Glomerular visceral epithelial cell (primary cell): ENCODE data around the gene GNAL.
A peak's percentile ranks its signal among the peaks of the same experiment; 100 is the strongest.
"Not testable (repeated sequence)": the region's sequence is repeated elsewhere in the genome, so short reads cannot be mapped to it uniquely, and the experiment has no call there.

Experiments
- DNase-seq: peaks from one replicate; pipeline ENCODE4 v3.0.0-alpha.2; 2016; ENCODE audit errors: extremely low spot score

GNAL gene

GRCh38 chr18:11669271-11669947, 19.7 kb upstream of the GNAL start:
- DNase-seq, result no peak

- DNase-seq, result no peak
Measured at GRCh38 chr18:11669948-11670275, 19.2 kb upstream of the GNAL start.

- DNase-seq, result no peak
Measured at GRCh38 chr18:11671156-11671555, 17.9 kb upstream of the GNAL start.

GRCh38 chr18:11672198-11672597, 16.9 kb upstream of the GNAL start:
- no peak for DNase-seq

DNA sequence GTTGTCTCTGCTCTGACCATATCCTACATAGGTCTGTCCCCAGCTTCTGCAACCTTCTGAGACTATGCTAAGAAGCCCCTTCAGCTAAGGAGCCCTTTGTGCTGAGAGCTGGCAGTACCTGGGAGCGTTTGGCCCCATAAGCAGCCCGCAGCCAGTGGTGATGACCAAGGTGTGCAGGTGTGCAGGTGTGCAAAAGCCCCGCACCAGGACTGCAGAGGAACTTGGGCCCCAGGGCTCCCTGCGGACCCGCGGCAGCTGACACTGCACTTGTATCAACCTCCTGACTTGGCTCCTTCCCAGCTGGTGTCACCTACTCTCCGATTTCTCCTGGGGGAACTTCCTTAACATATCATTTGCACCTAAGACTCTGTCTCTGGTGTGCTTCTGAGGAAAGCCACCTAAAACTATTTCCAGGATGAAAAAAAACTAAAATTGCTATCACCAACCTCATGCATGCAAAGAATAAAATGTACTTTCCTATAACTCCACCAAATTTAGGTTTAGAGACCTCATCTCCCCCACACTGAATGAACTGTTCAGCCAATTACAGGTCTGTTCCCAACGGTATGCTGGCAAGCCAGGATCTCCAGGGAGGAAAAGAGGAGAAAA, 16.1 kb upstream of the GNAL start:
- DNase-seq, result no peak

DNA sequence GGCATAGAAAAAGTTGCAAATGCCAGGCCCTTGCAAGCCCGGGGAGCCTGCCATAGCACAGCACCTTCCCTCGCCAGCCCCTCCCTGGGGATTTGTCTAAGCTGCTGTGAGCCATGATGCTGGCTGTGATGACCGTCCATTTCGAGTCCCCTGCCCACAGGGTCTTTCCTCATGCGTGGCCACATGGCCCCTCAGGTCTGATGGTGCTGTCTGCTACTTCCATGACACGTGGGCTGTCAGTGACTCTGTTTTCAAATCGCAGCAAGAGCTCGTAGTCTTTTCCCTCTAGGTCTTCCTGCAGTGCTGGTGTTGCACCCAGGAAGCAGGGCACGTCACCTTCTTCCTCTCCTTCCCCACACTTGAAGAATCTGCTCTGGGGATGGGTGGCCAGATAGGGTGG, 15.5 kb upstream of the GNAL start:
- DNase-seq, result no peak

- DNase-seq, result no peak
Measured at GRCh38 chr18:11674119-11674518, 14.9 kb upstream of the GNAL start.

- no peak for DNase-seq
Measured at GRCh38 chr18:11676386-11676785, 12.7 kb upstream of the GNAL start.

GRCh38 chr18:11676867-11677266, 12.2 kb upstream of the GNAL start:
- DNase-seq, result no peak

GRCh38 chr18:11678211-11678610, 10.9 kb upstream of the GNAL start:
- DNase-seq, result no peak

GRCh38 chr18:11689669-11690565, 853 bp downstream of the GNAL start:
- peak; percentile 9 for DNase-seq

- DNase-seq, result not testable (repeated sequence)
Measured at GRCh38 chr18:11690660-11691059, 1.6 kb downstream of the GNAL start.

- no peak for DNase-seq
Measured at GRCh38 chr18:11695736-11696135, 6.7 kb downstream of the GNAL start.

- no peak for DNase-seq
Measured at GRCh38 chr18:11696451-11696850, 7.4 kb downstream of the GNAL start.

GRCh38 chr18:11700876-11701275, 11.8 kb downstream of the GNAL start:
- DNase-seq, result no peak

DNA sequence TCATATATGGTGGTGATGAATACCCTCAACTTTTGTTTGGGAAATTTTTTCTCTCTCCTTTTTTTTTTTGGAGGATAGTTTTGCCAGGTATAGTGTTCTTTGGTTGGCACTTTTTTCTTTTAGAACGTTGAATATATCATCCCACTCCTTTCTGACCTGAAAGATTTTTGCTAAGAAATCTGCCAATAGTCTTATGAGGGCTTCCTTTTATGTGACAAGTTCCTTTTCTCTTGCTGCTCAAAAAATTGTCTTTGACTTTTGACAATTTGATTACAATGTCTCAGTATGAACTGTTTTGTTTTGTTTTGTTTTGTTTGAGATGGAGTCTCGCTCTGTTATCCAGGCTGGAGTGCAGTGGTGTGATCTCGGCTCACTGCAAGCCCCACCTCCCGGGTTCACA, 21.5 kb downstream of the GNAL start:
- no peak for DNase-seq

DNA sequence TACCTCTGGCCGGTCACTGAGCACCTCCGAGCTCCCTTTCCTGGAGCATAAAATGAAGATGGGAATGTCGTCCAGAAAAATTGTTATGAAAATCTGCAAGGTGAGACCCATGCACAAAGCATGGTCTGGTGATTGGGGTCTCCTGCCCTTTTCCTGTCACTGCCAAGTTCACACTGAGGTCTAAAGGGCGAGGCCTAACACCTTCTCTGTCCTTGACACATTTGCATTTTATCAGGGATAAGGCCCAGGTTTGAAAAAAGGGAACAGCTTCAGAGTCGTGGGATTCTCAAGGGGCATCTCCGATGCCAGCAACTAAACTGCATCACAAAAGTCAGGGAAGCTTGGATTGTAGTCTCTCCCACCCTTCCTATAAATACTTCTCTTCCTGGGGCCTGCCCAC, 24.7 kb downstream of the GNAL start:
- no peak for DNase-seq

GRCh38 chr18:11714244-11714918, 25.3 kb downstream of the GNAL start:
- no peak for DNase-seq

DNA sequence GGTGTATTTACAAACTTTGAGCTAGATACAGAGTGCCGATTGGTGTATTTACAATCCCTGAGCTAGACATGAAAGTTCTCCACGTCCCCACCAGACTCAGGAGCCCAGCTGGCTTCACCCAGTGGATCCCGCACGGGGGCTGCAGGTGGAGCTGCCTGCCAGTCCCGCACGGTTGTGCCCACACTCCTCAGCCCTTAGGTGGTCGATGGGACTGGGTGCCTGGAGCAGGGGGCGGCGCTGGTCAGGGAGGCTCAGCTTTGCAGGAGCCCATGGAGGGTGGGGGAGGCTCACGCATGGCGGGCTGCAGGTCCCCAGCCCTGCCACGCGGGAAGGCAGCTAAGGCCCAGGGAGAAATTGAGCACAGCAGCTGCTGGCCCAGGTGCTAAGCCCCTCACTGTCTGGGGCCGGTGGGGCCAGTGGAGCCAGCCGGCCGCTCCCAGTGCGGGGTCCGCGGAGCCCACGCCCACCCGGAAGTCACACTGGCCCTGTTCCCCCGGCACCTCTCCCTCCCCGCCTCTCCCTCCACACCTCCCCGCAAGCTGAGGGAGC, 27.8 kb downstream of the GNAL start:
- not testable (repeated sequence) for DNase-seq

GRCh38 chr18:11719050-11719449, 30.0 kb downstream of the GNAL start:
- no peak for DNase-seq

DNA sequence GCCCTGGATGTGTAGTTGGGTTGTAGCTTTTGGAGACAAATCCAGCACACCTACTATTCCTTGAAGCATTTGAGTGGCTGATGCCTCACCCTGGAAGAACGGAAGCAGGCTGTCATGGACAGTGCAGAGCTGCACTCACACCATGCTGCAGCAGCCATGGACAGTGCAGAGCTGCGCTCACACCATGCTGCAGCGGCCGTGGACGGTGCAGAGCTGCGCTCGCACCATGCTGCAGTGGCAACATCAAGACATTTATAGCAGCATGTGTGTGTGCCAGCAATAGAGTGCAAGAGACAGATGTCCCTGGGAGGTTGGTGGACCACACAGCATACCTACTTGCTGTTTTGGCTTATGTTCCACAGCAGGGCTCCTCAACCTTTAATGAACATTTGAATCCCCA, 30.6 kb downstream of the GNAL start:
- no peak for DNase-seq

DNA sequence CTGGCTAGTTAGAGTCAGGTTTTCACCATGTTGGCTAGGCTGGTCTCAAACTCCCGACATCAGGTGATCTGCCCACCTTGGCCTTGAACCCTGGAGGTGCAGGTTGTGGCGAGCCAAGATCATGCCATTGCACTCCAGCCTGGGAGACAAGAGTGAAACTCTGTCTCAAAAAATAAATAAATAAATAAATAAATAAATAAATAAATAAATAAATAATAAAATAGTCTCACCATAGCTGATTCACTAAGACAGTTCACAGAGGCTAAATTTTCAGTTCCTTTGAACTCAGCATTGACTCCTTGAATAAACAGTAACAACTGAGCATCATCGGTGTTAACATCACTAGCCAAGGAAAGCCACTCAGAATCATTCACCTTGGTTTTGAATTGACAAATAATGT, 32.7 kb downstream of the GNAL start:
- no peak for DNase-seq
